Right forelimb (tissue), 1 donor: Measurements from ENCODE around the gene DCDC1.
"Not testable (repeated sequence)": the region's sequence is repeated elsewhere in the genome, so short reads cannot be mapped to it uniquely, and the experiment has no call there.

Source experiments
- DNase-seq: peaks from one replicate; pipeline ENCODE4 v3.0.0-alpha.2; 2018

DCDC1 gene

DNA sequence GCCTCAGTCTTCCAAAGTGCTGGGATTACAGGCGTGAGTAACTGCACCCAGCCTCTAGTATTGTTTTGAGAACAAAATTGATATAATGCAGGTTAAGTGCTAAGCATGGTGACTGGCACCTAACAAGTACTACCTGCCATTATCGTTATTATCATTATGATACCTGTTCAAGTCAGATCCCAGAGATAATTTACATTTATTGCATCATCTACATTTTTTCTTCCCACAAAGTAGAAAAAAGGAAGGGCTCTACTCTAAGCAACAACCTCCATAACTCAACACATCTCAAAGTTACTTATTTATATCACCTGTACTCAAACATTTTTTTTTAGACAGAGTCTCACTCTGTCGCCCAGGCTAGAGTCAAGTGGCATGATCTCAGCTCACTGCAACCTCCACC is 42.1 kb downstream of the DCDC1 start:
- DNase-seq = no peak

GRCh38 chr11:31326470-31327148 is 42.9 kb downstream of the DCDC1 start:
- DNase-seq = no peak

DNA sequence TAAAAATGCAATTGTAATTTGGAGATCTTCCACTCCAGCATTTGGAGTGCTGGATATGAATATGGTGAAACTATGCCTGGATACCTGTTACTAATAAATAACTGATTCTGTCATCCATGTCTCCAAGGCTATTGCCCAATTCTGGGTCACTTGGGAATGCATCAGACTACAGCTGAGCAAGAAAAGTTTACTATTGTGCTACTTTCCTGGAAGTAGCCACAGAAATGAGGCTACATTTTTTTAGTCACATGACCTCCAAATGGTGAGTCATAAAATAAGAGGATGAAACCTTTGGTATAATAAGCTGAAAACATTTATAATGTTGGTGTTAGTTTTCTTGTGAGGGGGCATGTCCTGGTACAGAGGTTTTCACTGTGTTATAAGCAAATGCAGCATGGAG is 44.4 kb downstream of the DCDC1 start:
- DNase-seq = no peak

DNA sequence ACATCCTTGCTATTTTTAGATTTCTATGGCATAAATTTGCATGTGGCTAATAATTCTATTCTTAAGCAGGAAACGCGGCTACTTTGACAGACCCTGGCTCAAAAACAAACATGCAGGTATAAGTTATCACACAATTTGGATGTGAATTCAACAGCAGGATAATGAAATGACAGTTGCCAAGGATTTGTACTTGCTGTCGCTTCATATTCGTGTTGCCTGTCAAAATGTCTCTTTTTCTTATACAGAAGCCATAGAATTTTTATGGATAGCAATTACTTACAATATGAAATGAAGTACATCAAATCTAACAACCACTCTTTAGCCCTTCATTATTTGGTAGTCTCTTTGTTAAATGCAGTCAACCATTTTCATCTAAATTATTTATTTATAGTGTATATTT is 46.4 kb downstream of the DCDC1 start:
- DNase-seq = no peak

DNA sequence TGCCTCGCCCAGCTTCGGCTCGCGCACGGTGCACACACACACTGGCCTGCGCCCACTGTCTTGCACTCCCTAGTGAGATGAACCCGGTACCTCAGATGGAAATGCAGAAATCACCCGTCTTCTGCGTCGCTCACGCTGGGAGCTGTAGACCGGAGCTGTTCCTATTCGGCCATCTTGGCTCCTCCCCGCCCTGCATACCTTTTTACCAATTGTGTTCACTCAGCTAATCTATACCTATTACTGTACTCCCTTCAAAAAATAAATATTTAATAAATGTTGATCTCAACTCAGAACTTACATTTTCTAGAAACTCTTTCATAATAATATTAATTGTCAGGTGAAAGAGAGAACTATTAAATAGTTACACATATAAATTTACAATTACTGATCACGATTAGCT is 48.0 kb downstream of the DCDC1 start:
- not testable (repeated sequence) for DNase-seq

- DNase-seq = no peak
These were observed 65.8 kb downstream of the DCDC1 start for GRCh38 chr11:31303644-31304180.

DNA sequence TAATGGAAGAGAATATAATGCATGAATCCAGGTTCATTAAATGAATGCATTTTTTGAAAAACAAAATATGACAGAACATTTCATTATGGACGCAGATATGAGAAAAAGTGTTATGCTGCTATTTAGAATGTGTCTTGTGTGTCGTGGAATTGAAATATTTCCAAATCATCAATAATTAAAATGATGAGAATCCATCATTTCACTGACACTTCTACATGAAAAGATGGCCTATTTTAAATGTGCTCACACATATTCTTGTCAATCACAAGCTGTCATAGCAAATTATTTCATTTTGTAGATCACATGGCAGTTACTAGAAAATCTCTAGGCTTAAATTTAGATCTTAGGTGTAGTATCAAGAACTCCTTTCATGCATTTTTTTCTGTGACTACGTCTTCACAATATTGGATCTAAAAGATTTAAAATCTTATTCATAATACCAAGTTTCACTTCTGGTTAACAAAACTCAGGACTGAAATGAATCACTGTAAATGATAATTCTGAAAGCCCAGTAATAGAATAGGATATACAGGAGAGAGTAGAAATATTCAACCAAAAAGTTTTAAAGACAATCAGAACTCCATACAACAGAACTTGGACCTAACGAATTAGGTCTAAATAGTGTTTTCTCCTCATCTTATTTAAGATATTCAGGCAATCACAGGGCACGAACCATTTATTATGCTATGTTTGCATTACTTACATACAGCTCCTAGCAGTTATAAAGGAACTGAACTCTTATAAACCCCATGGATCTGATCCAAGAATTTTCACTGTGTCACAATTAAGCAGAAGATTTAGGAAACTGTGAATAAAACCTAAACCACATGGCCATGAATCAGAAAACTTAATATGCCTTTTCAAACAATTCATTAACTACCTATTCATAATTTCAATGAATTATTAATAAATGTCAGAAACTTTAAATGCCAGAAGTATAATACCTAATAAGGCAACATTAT is 67.7 kb downstream of the DCDC1 start:
- DNase-seq = no peak

DNA sequence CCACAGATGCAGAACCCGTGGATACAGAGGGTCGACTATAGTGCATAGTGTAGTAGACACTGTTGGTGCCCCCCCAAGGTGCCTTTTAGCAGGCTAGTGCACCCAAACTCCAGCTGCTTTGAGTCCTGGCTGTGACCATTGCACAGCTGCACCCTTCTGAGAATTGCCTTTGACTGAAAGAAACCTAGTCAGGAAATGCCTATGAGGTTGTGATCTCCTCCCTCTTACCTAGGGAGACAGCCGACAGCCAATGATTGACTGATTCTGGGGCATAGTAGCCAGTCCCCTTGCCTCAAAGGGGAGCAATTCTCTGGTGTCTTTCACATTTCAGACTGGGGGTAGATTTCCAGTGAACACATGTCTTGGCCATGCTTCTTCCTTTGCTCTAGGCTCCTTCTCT is 74.2 kb downstream of the DCDC1 start:
- DNase-seq = no peak

DNA sequence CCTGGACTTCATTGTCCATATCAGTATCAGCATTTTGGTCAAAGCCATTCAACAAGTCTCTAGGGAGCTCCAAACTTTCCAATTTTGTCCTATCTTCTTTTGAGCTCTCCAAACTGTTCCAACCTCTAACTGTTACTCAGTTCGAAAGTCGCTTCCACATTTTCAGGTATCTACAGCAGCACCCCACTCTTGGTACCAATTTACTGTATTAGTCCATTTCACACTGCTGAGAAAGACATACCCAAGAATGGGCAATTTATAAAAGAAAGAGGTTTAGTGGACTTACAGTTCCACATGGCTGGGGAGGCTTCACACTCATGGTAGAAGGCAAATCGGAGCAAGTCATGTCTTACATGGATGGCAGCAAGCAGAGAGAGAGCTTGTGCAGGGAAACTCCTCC is 96.0 kb downstream of the DCDC1 start:
- not testable (repeated sequence) for DNase-seq

GRCh38 chr11:31267720-31268119 is 101.8 kb downstream of the DCDC1 start:
- no peak for DNase-seq

DNA sequence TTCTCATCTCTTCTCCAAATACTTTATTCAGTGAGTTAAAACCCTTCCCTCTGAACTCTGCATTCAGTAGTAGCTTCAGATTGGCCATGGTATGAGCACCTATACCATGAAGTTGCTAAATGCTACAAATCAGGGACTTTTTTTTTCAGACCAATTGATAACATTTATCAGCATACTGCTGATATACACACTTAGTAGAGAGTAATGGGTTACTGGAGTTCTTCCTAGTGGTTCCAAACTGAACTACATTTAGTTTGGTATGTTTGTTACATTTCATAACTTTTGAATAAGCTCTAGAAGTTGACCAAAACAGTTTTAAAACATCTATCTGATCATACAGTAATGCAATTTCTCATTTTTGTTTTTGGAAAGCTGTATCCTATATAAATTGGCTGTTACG is 104.7 kb downstream of the DCDC1 start:
- DNase-seq = no peak

DNA sequence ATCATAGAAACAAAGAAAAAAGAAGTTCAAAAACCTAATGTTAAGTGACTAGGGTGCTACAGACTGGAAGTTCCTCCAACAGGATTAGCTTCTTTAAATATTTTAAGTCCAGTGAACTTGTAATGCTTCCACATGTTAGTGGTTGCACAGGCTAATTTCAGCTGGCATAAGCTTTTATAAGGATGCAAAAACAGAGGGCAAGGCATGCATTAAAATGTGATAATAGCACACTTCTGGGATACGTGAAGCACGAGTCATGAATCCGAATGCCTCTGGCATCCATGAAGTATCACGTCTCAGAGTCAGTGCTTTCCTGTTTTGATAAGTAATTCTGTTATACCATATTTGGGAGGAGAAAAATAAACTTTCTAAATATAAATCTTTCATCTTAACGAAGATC is 106.8 kb downstream of the DCDC1 start:
- no peak for DNase-seq

DNA sequence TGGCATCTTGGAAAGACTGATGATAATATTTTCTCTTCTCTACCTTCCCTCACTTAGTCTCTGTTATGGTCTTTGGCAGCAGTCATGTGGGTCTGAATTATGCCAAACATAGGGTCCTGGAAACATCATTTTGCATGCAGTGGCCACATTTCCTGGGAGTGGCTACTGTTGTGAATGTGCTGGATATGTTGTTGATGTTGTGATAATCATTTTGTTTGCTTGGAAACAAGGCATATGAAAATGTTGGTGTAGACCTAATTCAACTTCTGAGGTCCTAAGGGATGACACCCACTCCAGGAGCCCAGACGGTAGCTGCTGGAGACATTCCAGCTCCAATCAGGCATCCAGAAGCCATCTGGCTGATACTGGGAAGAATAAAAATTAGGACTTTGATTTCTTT is 109.7 kb downstream of the DCDC1 start:
- no peak for DNase-seq

GRCh38 chr11:31254415-31254814 is 115.1 kb downstream of the DCDC1 start:
- no peak for DNase-seq

- no peak for DNase-seq
These were observed 120.8 kb downstream of the DCDC1 start for GRCh38 chr11:31248768-31249167.

GRCh38 chr11:31247321-31247720 is 122.2 kb downstream of the DCDC1 start:
- no peak for DNase-seq

DNA sequence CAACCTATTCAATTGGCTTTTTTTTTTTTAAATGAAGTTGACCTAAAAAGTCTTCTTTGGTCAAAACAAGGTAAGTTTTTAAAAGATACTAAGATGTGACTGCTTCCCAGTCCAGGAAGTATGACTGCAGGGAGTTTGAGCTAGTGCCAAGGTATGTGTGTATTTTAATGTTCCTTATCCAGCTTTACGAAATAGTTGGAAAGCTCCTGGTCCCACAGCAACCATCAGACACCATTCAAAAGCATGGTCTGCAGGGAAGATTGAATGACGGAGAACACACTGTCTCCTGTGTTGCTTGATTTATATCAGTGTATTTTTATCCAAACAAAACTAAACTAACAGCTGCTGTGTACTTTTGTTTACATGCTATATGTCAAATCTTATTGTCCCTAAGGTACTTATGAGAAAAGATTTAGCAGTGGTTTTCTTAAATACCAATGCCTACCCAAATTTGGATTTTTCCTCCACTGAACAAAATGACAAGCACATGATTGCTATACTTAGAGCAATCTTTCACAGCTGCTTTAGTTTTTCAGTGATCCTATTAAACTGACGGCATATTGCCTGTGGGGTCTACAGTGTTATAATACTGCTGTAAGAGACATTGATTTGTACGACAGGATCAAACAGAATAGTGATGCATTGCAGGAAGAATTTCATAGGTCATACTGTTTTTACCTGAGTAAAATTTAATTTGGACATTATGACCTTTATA is 122.9 kb downstream of the DCDC1 start:
- DNase-seq = no peak

GRCh38 chr11:31243706-31244105 is 125.8 kb downstream of the DCDC1 start:
- DNase-seq = no peak

- no peak for DNase-seq
These were observed 129.1 kb downstream of the DCDC1 start for GRCh38 chr11:31240340-31240904.

- DNase-seq = no peak
These were observed 131.4 kb downstream of the DCDC1 start for GRCh38 chr11:31237819-31238760.

DNA sequence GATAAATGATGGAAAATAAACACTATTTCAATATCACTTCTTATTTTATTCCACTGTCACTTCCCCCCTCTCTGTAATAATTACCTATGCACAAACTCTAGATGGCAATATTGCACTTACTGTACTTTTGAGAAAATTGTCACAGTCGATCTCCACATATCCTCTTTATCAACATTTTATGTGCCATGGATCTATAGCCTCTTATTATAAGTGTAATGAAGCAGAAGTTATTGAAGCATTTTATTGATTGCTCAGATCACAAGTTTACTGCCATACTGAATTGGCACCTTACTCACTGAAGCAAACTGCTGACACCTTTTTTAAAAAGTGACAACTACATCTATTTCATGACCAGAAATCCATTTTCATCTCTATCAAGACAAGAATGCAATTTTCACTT is 133.4 kb downstream of the DCDC1 start:
- no peak for DNase-seq

DNA sequence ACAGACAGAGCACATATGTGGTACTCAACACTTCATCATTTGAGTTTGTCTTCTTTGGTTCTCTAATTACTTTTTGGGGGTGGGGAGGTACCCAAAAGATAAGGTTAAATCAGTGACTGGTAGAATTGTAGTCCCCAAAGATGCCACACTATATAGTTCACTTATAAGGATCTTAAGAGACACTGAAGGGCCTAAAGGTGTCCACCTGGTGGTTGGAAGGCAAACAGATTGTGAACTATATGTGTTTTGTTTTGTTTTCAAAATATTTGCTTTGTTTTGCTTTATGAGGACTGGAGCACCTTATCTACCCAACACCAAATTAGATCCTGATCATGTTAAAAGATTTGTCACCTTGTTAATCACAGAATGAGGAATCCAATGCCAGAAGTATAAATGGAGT is 136.1 kb downstream of the DCDC1 start:
- no peak for DNase-seq
